Measurements from ENCODE around the gene DGCR8. TPM values are rescaled to one million over a fixed set of nuclear protein-coding genes. Genes with fewer than 3 reads are reported as not detected.

DGCR8 gene
- total RNA-seq, 1 donor from 2014 or later: 23.2 TPM

- DNase-seq (ENCODE audit: low read depth in 2 of 2): no peak
These were observed 44.2 kb downstream of the DGCR8 start for GRCh38 chr22:20124083-20124787.

GRCh38 chr22:20125201-20126174 lies 45.4 kb downstream of the DGCR8 start:
- no peak for DNase-seq (ENCODE audit: low read depth in 2 of 2)

- DNase-seq (ENCODE audit: low read depth in 2 of 2): peak in 1 of 2 donors; percentile 36
These were observed 46.4 kb downstream of the DGCR8 start for GRCh38 chr22:20126284-20127029.

GRCh38 chr22:20127318-20127868 lies 47.4 kb downstream of the DGCR8 start:
- no peak for DNase-seq (ENCODE audit: low read depth in 2 of 2)

- DNase-seq (ENCODE audit: low read depth in 2 of 2): no peak
These were observed 48.0 kb downstream of the DGCR8 start for GRCh38 chr22:20127869-20128618.

GRCh38 chr22:20128619-20128901 lies 48.5 kb downstream of the DGCR8 start:
- no peak for DNase-seq (ENCODE audit: low read depth in 2 of 2)

DNA sequence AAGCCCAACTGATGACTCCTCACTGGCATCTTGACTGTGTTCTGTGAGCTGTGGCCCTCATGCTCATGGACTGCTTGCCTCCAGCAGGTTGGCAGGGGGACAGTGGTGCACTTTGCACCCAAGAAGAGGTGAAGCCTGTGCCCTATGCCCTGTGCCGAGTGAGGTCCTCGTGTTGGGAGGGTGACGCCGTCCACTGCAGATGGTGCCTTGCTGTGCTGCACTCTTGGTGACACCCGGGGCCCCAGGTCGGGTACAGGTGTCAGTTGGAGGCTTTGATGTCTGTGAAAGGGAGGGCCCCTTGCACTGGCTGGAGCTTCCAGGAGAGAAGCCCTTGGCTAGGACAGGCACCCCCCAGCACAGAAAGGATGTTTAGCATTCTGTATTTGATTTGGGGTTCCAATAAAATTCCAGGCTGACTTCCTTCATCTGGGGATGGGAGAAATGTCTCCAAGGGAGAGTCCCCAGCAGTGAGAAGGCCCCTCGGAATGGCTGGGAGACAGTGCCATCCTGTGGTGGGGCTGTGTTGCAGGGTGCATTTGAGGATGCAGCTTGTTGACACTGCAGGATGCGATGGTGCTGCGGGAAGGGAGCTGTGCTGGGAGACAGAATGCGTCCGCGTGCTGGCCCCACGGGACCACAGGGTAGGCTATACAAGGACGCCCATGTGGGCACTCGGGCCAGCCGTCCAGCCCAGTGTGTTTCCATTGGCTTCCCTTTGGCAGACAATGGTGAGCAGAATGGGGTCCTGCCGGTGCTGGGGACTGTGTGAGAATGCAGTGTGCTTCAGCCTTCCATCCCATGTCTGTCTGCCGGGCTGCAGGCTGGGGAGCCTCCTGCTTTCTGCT lies 49.1 kb downstream of the DGCR8 start:
- DNase-seq (ENCODE audit: low read depth in 2 of 2): peak; percentile 53 to 66

DNA sequence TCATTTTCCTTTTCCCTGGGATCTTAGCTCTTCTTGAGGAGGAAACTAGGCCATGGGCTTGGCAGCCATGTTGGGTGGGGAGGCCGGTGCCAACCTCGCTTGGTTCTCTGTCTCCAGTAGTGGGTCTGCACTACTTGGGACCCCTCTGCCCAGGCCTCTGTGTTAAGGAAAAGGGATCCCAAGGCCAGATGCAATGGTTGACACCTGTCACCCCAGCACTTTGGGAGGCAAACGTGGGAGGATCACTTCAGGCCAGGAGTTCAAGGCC lies 49.6 kb downstream of the DGCR8 start:
- no peak for DNase-seq (ENCODE audit: low read depth in 2 of 2)

GRCh38 chr22:20130319-20130718 lies 50.3 kb downstream of the DGCR8 start:
- DNase-seq (ENCODE audit: low read depth in 2 of 2): no peak

GRCh38 chr22:20130731-20131596 lies 50.9 kb downstream of the DGCR8 start:
- peak; percentile 79 to 88 for DNase-seq (ENCODE audit: low read depth in 2 of 2)

DNA sequence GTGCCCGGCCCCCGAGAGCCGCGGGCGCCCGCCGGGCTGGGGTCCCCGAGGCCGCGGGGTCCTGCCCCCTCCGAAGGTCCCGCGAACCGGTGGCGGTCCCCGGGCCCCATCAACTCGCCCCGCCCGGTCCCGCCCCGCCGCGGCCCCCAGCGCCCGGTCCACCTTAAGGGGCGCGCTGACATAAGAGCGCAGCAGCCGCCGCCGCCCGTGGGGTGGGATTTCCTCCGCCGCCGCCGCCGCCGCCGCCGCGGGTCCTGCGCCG lies 51.5 kb downstream of the DGCR8 start, which contains the start of gene ZDHHC8:
ZDHHC8 (plus strand) TSS at position 208 of the 262 bp plus-strand sequence. CDS start 144 bp downstream, outside the sequence.
- peak; percentile 23 to 51 for DNase-seq (ENCODE audit: low read depth in 2 of 2)

DNA sequence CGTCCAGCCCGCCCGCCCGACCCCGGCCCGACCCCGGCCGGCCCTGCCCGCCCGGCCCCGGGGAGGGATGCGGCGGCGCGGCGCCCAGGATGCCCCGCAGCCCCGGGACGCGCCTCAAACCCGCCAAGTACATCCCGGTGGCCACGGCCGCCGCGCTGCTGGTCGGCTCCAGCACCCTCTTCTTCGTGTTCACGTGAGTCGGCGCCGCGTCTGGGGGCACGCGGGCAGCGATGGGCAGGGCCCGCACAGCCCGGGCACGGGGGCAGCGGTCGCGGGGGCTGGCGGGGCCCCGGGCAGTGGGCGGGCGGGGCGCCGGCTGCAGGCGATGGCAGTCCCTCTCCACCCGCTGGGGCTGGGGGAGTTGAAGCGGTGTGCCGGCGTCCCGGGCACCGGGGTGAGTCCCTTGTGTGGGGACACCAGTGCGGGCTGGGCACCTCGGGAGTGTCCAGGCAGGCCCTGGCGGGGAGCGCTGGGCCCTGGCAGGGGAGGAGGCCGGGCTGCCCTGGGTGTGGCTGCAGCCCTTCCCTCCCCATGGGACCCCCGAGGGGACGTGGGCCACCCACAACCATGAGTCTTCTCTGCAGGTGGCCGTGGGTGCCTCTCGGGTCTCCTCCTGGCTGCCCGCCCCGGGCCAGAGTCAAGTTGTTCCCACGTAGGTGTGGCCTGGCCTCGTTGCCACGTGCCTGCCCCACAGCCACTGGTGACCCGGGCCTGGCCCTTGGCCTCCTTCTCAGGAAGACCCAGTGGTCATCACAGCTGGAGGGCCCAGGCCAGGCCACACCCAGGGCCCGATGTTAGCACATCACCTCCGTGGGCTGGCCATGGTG lies 52.0 kb downstream of the DGCR8 start:
- peak; percentile 25 to 32 for DNase-seq (ENCODE audit: low read depth in 2 of 2)

- DNase-seq (ENCODE audit: low read depth in 2 of 2): no peak
These were observed 52.7 kb downstream of the DGCR8 start for GRCh38 chr22:20132686-20133246.

DNA sequence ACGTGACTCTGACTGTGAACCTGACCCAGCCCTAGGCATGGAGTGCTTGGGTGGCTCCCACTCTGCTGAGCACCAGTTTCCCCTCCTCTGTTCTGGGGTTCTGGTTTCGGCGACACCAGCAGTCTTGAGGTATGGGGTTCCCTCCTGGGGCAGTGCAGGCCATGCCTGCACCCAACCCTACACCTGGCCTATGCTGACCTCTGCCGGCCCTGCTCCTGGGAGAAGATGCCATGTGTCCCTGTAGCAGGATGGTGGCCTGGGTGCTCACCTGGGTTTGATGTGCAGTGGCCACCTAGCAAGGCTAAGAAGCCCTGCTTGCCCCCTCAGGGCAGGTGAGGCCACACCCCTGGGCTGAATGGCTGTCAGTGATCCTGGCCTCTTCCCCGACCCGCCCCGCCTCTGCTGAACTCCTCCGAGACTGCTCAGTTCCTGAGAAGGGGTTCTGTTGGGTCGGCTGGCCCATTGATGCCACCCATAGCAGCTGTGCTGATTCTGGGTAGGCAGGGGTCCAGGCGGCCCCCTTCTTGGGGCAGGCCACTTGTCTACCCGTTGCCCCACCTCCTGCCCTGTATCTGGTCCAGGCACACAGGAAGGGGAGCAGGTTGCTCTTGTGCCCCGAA lies 54.0 kb downstream of the DGCR8 start:
- no peak for DNase-seq (ENCODE audit: low read depth in 2 of 2)

DNA sequence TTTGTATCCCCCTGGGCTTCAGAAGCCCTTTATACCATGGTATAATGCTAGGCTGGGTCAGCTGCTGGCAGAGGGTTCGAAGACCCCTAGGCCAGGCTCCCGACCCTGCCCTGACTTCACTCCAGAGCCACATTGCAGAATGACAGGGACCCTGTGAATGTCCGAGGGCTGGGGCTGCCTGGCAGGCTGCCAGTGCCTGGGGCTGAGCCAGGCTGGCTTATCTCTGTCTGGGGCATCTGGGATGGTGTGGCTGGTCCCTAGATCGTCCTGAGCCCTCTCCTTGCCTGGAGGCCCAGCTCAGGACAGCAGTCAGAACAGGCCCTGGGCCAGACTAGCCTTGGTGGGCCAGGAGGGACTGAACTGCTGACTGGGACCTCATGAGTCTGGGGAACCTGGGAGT lies 55.2 kb downstream of the DGCR8 start:
- DNase-seq (ENCODE audit: low read depth in 2 of 2): no peak

DNA sequence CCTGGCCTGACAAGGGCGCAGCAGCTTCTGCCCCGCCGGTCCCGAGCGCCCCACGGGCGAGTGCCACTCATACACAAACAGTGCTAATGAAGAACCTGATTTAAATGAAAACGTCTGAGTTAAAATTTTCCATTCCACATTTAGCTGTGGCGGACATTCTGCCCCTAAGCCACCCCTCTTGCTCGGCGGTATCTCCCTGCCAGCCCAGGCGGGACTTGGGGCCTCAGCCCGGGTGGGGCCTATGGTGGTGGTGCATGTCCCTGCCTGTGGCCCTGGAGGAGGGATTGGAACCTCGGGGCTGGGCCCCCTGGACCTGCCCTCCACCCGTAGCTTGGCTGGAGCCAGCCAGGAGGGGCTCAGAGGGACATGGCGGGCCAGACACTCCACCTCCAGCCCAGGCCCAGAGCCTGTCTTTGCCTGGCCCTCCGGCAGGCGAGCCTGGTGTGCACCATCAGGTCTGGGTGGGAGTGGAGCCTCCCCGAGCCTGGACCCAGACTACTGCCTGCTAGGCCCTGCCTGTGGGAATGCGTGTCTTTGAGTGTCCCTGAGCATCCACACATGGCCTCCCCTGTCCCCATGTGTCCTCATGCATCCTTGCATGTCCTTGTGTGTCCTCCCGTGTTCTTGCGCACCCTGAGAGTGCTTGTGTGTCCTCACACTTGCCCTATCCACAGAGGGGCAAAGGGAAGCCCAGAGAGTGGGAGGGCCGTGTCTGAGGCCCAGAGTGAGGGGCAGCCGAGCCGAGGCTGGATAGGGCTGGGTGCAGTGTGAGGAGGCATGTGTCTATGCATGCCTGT lies 56.0 kb downstream of the DGCR8 start:
- DNase-seq (ENCODE audit: low read depth in 2 of 2): no peak

- no peak for DNase-seq (ENCODE audit: low read depth in 2 of 2)
These were observed 56.5 kb downstream of the DGCR8 start for GRCh38 chr22:20136603-20136873.
